ENCODE measurements around the gene TMEM59L. TPM values are rescaled to one million over a fixed set of nuclear protein-coding genes. Genes with fewer than 3 reads are reported as not detected.
A peak's percentile ranks its signal among the peaks of the same experiment; 100 is the strongest.

Gene TMEM59L
- total and polyA plus RNA-seq, 4 donors: 0.08 to 0.15 (median 0.08) TPM; not detected in 1

DNA sequence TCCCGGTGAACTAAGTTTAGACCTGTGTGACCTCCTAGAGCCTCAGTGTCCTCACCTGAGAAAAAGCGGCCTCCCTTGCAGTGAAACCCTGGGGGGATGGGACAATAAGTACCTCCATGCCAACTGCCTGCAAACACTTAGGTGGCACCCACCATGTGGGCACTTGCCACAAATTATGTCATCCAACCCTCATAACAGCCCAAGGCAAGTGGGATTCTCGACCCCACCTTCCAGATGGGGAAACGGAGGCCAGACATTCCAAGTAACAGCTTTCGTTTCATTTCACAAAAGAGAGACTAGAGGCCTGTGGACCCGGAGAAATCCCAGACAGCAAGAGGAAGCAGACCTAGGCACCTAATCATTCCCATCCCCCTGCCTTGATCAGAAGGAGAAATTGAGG, 17.2 kb upstream of the TMEM59L start:
- no peak for TF ChIP-seq HNF4A (conservative IDR thresholded peaks at IDR 0.05)
- no peak for TF ChIP-seq TAF1 (conservative IDR thresholded peaks at IDR 0.05)
- no peak for TF ChIP-seq YY1 (IDR thresholded peaks at IDR 0.05)
- no peak for TF ChIP-seq JUND (IDR thresholded peaks at IDR 0.05)
- no peak for TF ChIP-seq GABPA (IDR thresholded peaks at IDR 0.05 in 1 of 2, conservative IDR thresholded peaks at IDR 0.05 in 1 of 2)
- TF ChIP-seq RXRA (IDR thresholded peaks at IDR 0.05): no peak
- TF ChIP-seq NR2F2 (IDR thresholded peaks at IDR 0.05): no peak
- TF ChIP-seq, protein P1, sequence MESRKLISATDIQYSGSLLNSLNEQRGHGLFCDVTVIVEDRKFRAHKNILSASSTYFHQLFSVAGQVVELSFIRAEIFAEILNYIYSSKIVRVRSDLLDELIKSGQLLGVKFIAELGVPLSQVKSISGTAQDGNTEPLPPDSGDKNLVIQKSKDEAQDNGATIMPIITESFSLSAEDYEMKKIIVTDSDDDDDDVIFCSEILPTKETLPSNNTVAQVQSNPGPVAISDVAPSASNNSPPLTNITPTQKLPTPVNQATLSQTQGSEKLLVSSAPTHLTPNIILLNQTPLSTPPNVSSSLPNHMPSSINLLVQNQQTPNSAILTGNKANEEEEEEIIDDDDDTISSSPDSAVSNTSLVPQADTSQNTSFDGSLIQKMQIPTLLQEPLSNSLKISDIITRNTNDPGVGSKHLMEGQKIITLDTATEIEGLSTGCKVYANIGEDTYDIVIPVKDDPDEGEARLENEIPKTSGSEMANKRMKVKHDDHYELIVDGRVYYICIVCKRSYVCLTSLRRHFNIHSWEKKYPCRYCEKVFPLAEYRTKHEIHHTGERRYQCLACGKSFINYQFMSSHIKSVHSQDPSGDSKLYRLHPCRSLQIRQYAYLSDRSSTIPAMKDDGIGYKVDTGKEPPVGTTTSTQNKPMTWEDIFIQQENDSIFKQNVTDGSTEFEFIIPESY (IDR thresholded peaks at IDR 0.05): no peak
- TF ChIP-seq, protein P2, sequence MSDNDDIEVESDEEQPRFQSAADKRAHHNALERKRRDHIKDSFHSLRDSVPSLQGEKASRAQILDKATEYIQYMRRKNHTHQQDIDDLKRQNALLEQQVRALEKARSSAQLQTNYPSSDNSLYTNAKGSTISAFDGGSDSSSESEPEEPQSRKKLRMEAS (IDR thresholded peaks at IDR 0.05): no peak
- TF ChIP-seq HNF4G (IDR thresholded peaks at IDR 0.05): no peak
- no peak for TF ChIP-seq EGR1 (IDR thresholded peaks at IDR 0.05; ENCODE audit: low read depth in 2 of 2)
- no peak for TF ChIP-seq FOXA2 (IDR thresholded peaks at IDR 0.05)
- no peak for TF ChIP-seq ATF3 (IDR thresholded peaks at IDR 0.05)
- TF ChIP-seq FOXA1 (IDR thresholded peaks at IDR 0.05): no peak
- no peak for TF ChIP-seq RAD21 (IDR thresholded peaks at IDR 0.05)
- Histone ChIP-seq H3K4me3 (ENCODE audit: low read depth in 1 of 3, low read length in 3 of 3) (no peak overlapping the region), H3K36me3 (ENCODE audit: control insufficient read depth in 4 of 4, insufficient read depth in 3 of 4, low read depth in 1 of 4, low read length in 3 of 4) (peaks cover 0 to 3% (median 1%) of the 10 kb centered on the region in 4 donors), H3K27me3 (ENCODE audit: control insufficient read depth in 4 of 4, insufficient read depth in 4 of 4, low read length in 3 of 4) (peaks cover 0 to 5% (median under 1%) of the 10 kb centered on the region in 4 donors), H3K9ac (ENCODE audit: low read depth in 1 of 2, low read length in 2 of 2) (no peak overlapping the region), H3K9me3 (ENCODE audit: control insufficient read depth in 4 of 4, low read length in 3 of 4) (no peaks in the 10 kb centered on the region), H3K27ac (ENCODE audit: low read depth in 1 of 2, low read length in 2 of 2) (no peak overlapping the region), H3K4me1 (ENCODE audit: control insufficient read depth in 4 of 4, insufficient read depth in 4 of 4, low read length in 3 of 4) (peaks cover 6 to 11% (median 9%) of the 10 kb centered on the region in 4 donors)
- 82% methylated on average over 6 of the region's 6 CpGs for WGBS
- DNase-seq (ENCODE audit: low spot score): no peak

- no peaks in the 10 kb centered on the region for H3K36me3 ChIP-seq (ENCODE audit: control insufficient read depth in 4 of 4, insufficient read depth in 3 of 4, low read depth in 1 of 4, low read length in 3 of 4)
- H3K9me3 ChIP-seq (ENCODE audit: control insufficient read depth in 4 of 4, low read length in 3 of 4): no peaks in the 10 kb centered on the region
- H3K27me3 ChIP-seq (ENCODE audit: control insufficient read depth in 4 of 4, insufficient read depth in 4 of 4, low read length in 3 of 4): peaks cover 0 to 5% (median under 1%) of the 10 kb centered on the region in 4 donors
- no peak for TF ChIP-seq TAF1 (conservative IDR thresholded peaks at IDR 0.05)
- TF ChIP-seq JUND (IDR thresholded peaks at IDR 0.05): no peak
- TF ChIP-seq, protein P3, sequence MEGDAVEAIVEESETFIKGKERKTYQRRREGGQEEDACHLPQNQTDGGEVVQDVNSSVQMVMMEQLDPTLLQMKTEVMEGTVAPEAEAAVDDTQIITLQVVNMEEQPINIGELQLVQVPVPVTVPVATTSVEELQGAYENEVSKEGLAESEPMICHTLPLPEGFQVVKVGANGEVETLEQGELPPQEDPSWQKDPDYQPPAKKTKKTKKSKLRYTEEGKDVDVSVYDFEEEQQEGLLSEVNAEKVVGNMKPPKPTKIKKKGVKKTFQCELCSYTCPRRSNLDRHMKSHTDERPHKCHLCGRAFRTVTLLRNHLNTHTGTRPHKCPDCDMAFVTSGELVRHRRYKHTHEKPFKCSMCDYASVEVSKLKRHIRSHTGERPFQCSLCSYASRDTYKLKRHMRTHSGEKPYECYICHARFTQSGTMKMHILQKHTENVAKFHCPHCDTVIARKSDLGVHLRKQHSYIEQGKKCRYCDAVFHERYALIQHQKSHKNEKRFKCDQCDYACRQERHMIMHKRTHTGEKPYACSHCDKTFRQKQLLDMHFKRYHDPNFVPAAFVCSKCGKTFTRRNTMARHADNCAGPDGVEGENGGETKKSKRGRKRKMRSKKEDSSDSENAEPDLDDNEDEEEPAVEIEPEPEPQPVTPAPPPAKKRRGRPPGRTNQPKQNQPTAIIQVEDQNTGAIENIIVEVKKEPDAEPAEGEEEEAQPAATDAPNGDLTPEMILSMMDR (IDR thresholded peaks at IDR 0.05; ENCODE audit: low read depth, low read length, missing input control): no peak
- no peak for TF ChIP-seq YY1 (IDR thresholded peaks at IDR 0.05)
- TF ChIP-seq FOXA1 (IDR thresholded peaks at IDR 0.05): no peak
- TF ChIP-seq RXRA (IDR thresholded peaks at IDR 0.05): peak in 1 of 2 donors; percentile 48
- H3K27ac ChIP-seq (ENCODE audit: low read depth in 1 of 2, low read length in 2 of 2): no peak overlapping the region
- DNase-seq (ENCODE audit: low spot score): peak; percentile 74
- H3K4me3 ChIP-seq (ENCODE audit: low read depth in 1 of 3, low read length in 3 of 3): no peak overlapping the region
- H3K9ac ChIP-seq (ENCODE audit: low read depth in 1 of 2, low read length in 2 of 2): no peak overlapping the region
- WGBS: 26% methylated on average over 21 of the region's 21 CpGs
- H3K4me1 ChIP-seq (ENCODE audit: control insufficient read depth in 4 of 4, insufficient read depth in 4 of 4, low read length in 3 of 4): peaks cover 6 to 11% (median 9%) of the 10 kb centered on the region in 4 donors
These were observed 15.9 kb upstream of the TMEM59L start for GRCh38 chr19:18596752-18597157.
